Measurements from ENCODE around the gene HLA-DPA1.

The HLA-DPA1 gene

DNA sequence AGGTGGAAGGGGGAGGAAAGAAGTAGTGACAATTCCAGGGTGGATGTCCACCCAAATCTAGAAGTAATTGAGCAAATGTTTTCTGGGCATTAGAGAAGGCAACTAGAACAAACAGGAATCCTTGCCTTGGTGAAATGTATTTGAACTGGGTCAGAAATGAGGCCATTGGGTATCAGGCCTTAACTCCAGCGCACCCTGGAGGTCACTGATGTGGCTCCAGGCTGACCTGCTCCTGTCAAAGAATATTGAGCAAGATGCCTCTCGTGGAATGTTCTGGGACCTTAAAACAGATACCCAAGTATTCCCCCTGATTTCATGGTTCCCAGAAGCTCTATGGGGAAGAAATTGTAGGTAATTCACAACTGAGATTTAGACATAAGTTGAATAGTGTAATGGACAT lies 9.3 kb upstream of the HLA-DPA1 start:
- CTCF ChIA-PET = interaction anchor here (0.6 to 1.0 kb wide), 2 partner anchors 10 to 362 kb away, joined by 3 read pairs; no protein-coding TSS in a partner anchor
- TF ChIP-seq LEF1 (IDR thresholded peaks at IDR 0.05; ENCODE audit: borderline replicate concordance) (no peak), SUZ12 (IDR thresholded peaks at IDR 0.05) (no peak), NFRKB (IDR thresholded peaks at IDR 0.05) (no peak), SP1 (IDR thresholded peaks at IDR 0.05) (no peak), TARDBP (IDR thresholded peaks at IDR 0.05) (no peak), L3MBTL2 (conservative IDR thresholded peaks at IDR 0.05) (no peak)
- POLR2A ChIA-PET = no interaction called here
- DNase-seq (ENCODE audit: extremely low spot score) = no peak

DNA sequence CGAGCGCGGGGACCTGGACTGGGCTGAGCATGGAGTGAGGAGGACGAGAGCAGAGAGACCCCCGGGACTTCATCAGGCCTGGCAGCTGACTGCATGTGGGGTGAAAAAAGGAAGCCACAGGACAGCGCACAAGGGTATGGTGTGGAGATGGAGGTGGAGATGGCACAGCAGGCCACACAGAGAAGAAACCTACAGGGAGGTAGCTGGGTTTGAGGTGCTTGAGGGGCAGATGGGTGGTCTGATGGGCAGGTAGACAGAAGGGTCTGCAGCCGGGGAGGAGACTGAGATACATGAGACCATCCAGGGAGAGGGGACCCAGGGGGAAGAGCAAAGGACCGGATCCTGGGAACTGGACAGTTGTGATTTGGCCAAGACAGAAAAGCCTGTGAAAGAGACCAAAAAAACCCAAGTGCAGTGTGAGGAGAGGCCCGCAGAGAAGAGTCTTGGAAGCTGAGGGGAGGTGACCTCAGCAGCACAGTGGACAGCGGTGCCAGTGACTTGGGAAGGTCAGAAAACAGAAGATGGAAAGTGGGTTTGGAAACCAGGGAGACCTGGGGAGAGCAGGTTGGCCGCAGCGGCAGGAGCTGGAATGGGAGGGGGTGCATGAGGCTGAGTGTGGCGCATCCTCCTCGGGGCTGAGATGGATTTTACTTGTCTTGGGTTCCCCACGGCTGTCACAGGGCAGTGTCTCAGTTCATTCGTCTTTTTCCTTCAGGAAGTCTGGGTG lies 7.8 kb upstream of the HLA-DPA1 start:
- POLR2A ChIA-PET = interaction anchor here (0.8 to 1.6 kb wide), 2 partner anchors 9 to 109 kb away, joined by 3 to 6 read pairs; no protein-coding TSS in a partner anchor
- CTCF ChIA-PET = interaction anchor here (1.0 to 1.4 kb wide), 2 partner anchors 9 to 10 kb away, joined by 3 to 4 read pairs; no protein-coding TSS in a partner anchor
- TF ChIP-seq TARDBP (IDR thresholded peaks at IDR 0.05) (no peak), FOXK2 (IDR thresholded peaks at IDR 0.05) (no peak), ARNT (IDR thresholded peaks at IDR 0.05) (no peak), FOXM1 (IDR thresholded peaks at IDR 0.05; ENCODE audit: borderline replicate concordance) (no peak), BHLHE40 (IDR thresholded peaks at IDR 0.05; ENCODE audit: borderline replicate concordance) (no peak), LEF1 (IDR thresholded peaks at IDR 0.05; ENCODE audit: borderline replicate concordance) (no peak)

DNA sequence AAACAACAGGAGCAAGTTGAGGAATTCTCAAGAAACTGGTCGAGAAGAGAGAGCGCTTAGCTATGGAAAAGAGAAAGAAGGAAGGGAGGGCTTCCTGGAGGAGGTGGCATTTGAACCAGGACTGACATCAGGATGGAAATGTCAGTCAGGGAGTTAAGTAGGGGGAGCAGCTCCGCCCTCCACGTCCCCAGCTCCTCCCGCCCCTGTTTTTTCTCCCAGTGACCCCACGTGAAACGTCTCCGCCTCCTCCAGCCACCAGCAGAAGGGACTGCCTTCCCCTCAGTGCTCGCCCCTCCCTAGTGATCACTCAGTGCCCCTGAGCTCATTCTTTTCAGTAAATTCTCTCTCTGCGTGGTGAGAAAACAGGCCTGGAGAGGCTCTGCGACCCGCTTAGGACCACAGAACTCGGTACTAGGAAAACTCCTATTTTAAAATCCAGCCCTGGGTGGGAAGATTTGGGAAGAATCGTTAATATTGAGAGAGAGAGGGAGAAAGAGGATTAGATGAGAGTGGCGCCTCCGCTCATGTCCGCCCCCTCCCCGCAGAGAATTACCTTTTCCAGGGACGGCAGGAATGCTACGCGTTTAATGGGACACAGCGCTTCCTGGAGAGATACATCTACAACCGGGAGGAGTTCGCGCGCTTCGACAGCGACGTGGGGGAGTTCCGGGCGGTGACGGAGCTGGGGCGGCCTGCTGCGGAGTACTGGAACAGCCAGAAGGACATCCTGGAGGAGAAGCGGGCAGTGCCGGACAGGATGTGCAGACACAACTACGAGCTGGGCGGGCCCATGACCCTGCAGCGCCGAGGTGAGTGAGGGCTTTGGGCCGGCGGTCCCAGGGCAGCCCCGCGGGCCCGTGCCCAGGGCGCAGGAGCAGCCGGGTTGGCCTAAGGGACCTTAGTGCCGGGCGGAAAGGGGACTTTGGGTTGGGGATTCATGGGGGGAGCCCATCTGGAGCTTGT lies 7.0 kb upstream of the HLA-DPA1 start:
- CTCF ChIA-PET = interaction anchor here (0.6 to 1.4 kb wide), 2 partner anchors 11 to 1106 kb away, joined by 4 to 7 read pairs; no protein-coding TSS in a partner anchor
- DNase-seq (ENCODE audit: extremely low spot score) = no peak
- TF ChIP-seq BHLHE40 (IDR thresholded peaks at IDR 0.05; ENCODE audit: borderline replicate concordance) = no peak
- TF ChIP-seq, protein P1, sequence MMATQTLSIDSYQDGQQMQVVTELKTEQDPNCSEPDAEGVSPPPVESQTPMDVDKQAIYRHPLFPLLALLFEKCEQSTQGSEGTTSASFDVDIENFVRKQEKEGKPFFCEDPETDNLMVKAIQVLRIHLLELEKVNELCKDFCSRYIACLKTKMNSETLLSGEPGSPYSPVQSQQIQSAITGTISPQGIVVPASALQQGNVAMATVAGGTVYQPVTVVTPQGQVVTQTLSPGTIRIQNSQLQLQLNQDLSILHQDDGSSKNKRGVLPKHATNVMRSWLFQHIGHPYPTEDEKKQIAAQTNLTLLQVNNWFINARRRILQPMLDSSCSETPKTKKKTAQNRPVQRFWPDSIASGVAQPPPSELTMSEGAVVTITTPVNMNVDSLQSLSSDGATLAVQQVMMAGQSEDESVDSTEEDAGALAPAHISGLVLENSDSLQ (IDR thresholded peaks at IDR 0.05) = 0 out of 2 replicates have a peak, but pooled peaks have one; percentile 2
- POLR2A ChIA-PET = interaction anchor here (0.7 to 1.6 kb wide), 3 partner anchors 10 to 109 kb away, joined by 3 to 6 read pairs (median 3); no protein-coding TSS in a partner anchor

More for the DNA sequence above, 7.8 kb upstream of the HLA-DPA1 start:
- no peak for DNase-seq (ENCODE audit: extremely low spot score)

DNA sequence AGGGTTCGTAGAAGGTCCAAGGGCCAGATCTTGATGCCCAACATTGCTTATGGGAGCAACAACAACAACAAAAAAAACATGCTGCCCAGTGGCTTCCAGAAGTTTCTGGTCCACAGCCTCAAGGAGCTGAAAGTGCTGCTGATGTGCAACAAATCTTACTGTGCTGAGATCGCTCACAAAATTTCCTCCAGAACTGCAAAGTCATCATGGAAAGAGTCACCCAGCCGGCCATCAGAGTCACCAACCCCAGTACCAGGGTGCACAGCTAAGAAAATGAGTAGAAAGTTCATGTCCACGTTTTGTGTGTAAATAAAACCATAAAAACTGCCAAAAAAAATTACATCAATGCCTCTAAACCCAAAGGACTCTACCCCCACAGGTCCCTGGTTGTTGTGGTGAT lies 6.1 kb upstream of the HLA-DPA1 start:
- ChIA-PET POLR2A (interaction anchor here (0.7 to 1.6 kb wide), 2 partner anchors 47 to 108 kb away, joined by 3 to 6 read pairs; no protein-coding TSS in a partner anchor), CTCF (interaction anchor here (0.6 kb wide), 1 partner anchor 1105 kb away, joined by 7 read pairs; no protein-coding TSS in a partner anchor)
- no peak for TF ChIP-seq HDGF (IDR thresholded peaks at IDR 0.05; ENCODE audit: borderline replicate concordance)
- TF ChIP-seq ZNF384 (IDR thresholded peaks at IDR 0.05) = no peak
- no peak for TF ChIP-seq LEF1 (IDR thresholded peaks at IDR 0.05; ENCODE audit: borderline replicate concordance)
- TF ChIP-seq TARDBP (IDR thresholded peaks at IDR 0.05) = no peak
- no peak for TF ChIP-seq ELF4 (IDR thresholded peaks at IDR 0.05)
- no peak for TF ChIP-seq NFRKB (IDR thresholded peaks at IDR 0.05)
- no peak for TF ChIP-seq FOXM1 (IDR thresholded peaks at IDR 0.05; ENCODE audit: borderline replicate concordance)
- TF ChIP-seq FOXK2 (IDR thresholded peaks at IDR 0.05) = no peak
- DNase-seq (ENCODE audit: extremely low spot score) = no peak

DNA sequence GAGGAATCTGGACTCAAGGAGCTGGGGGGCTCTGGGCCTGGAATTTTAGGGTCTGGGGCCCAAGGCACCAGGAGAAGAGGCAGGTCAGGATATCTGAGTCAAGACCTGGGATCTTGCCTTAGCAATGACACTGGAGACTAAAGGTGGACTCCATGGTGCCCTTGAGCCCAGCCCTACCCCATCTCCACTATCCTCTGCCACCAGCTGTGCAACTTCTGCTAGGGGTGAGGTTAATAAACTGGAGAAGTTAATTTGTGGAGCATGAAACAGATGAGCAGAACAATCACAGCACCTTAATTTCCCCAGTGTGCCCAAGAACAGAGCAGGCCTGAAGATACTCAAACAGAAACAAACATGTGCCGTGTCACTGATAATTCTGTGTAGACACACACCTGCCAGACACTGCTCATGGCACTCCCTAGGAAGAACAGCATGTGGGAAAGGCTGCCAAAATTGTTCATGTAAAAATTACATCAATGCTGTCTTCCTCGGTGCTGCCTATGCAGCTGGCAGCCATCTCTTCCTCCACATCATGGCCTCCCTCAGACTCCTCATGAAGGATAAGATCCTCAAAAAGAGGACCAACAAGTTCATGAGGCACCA lies 5.6 kb upstream of the HLA-DPA1 start:
- ChIA-PET POLR2A (interaction anchor here (1.4 kb wide), 1 partner anchor 106 kb away, joined by 4 read pairs; no protein-coding TSS in a partner anchor), CTCF (no interaction called here)
- no peak for DNase-seq (ENCODE audit: extremely low spot score)
- TF ChIP-seq HDGF (IDR thresholded peaks at IDR 0.05; ENCODE audit: borderline replicate concordance) (no peak), FOXK2 (IDR thresholded peaks at IDR 0.05) (no peak), SP1 (IDR thresholded peaks at IDR 0.05) (no peak), BHLHE40 (IDR thresholded peaks at IDR 0.05; ENCODE audit: borderline replicate concordance) (no peak), ELF4 (IDR thresholded peaks at IDR 0.05) (no peak), ZNF384 (IDR thresholded peaks at IDR 0.05) (no peak), LEF1 (IDR thresholded peaks at IDR 0.05; ENCODE audit: borderline replicate concordance) (no peak), SUZ12 (IDR thresholded peaks at IDR 0.05) (no peak), FOXM1 (IDR thresholded peaks at IDR 0.05; ENCODE audit: borderline replicate concordance) (no peak), L3MBTL2 (conservative IDR thresholded peaks at IDR 0.05) (no peak), TARDBP (IDR thresholded peaks at IDR 0.05) (no peak), CTBP1 (IDR thresholded peaks at IDR 0.05; ENCODE audit: borderline replicate concordance) (no peak), FOXA1 (IDR thresholded peaks at IDR 0.05) (no peak), NFRKB (IDR thresholded peaks at IDR 0.05) (no peak), ARNT (IDR thresholded peaks at IDR 0.05) (no peak)
- TF ChIP-seq, protein P1 (IDR thresholded peaks at IDR 0.05) = no peak

DNA sequence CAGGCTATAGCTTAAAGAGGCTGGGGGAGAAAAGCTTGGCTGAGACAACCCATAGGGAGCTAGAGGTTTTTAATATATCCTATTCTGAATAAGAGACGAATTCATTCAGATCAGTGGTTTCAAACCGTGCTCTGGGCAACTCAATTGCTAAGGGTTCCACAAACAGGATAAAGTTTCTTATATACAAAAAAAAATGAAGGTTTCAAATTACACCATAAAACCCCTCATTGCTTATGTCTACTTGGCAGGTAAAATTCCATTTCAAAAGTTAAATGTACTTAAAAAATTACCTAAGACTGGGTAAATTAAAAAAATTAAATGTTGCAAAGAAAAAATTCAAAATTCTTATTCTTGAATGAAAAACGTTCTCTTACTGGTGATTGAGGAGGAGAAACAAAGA lies 5.0 kb upstream of the HLA-DPA1 start:
- TF ChIP-seq CTBP1 (IDR thresholded peaks at IDR 0.05; ENCODE audit: borderline replicate concordance) (no peak), NFRKB (IDR thresholded peaks at IDR 0.05) (no peak), FOXK2 (IDR thresholded peaks at IDR 0.05) (no peak), ZNF384 (IDR thresholded peaks at IDR 0.05) (peak; percentile 81)
- POLR2A ChIA-PET = interaction anchor here (1.4 kb wide), 1 partner anchor 106 kb away, joined by 4 read pairs; no protein-coding TSS in a partner anchor
- CTCF ChIA-PET = no interaction called here
- no peak for DNase-seq (ENCODE audit: extremely low spot score)
